ENCODE results near the gene KRTAP12-4.

The KRTAP12-4 gene

GRCh38 chr21:44632067-44632466 is 22.4 kb downstream of the KRTAP12-4 start:
- TF ChIP-seq REST (IDR thresholded peaks at IDR 0.05; ENCODE audit: insufficient read depth in 1 of 2, low read depth in 2 of 2, low read length in 2 of 2) (no peak), FOXP2 (optimal IDR thresholded peaks at IDR 0.05; ENCODE audit: borderline replicate concordance, extremely low read depth, extremely low read length, insufficient read depth) (no peak), POLR2AphosphoS5 (IDR thresholded peaks at IDR 0.05; ENCODE audit: low read depth, low read length) (no peak), SIN3A (IDR thresholded peaks at IDR 0.05; ENCODE audit: borderline replicate concordance, insufficient read depth, low read length) (no peak), TAF1 (IDR thresholded peaks at IDR 0.05; ENCODE audit: borderline replicate concordance, insufficient read depth, low read length) (no peak)

GRCh38 chr21:44630440-44630839 is 24.0 kb downstream of the KRTAP12-4 start:
- TF ChIP-seq POLR2AphosphoS5 (IDR thresholded peaks at IDR 0.05; ENCODE audit: low read depth, low read length) (no peak), TAF1 (IDR thresholded peaks at IDR 0.05; ENCODE audit: borderline replicate concordance, insufficient read depth, low read length) (no peak), SIN3A (IDR thresholded peaks at IDR 0.05; ENCODE audit: borderline replicate concordance, insufficient read depth, low read length) (no peak), REST (IDR thresholded peaks at IDR 0.05; ENCODE audit: insufficient read depth in 1 of 2, low read depth in 2 of 2, low read length in 2 of 2) (no peak), FOXP2 (optimal IDR thresholded peaks at IDR 0.05; ENCODE audit: borderline replicate concordance, extremely low read depth, extremely low read length, insufficient read depth) (no peak)

GRCh38 chr21:44628707-44629391 is 25.6 kb downstream of the KRTAP12-4 start:
- TF ChIP-seq FOXP2 (optimal IDR thresholded peaks at IDR 0.05; ENCODE audit: borderline replicate concordance, extremely low read depth, extremely low read length, insufficient read depth) (no peak), TAF1 (IDR thresholded peaks at IDR 0.05; ENCODE audit: borderline replicate concordance, insufficient read depth, low read length) (no peak), SIN3A (IDR thresholded peaks at IDR 0.05; ENCODE audit: borderline replicate concordance, insufficient read depth, low read length) (no peak), POLR2AphosphoS5 (IDR thresholded peaks at IDR 0.05; ENCODE audit: low read depth, low read length) (no peak), REST (IDR thresholded peaks at IDR 0.05; ENCODE audit: insufficient read depth in 1 of 2, low read depth in 2 of 2, low read length in 2 of 2) (no peak)

- TF ChIP-seq REST (IDR thresholded peaks at IDR 0.05; ENCODE audit: insufficient read depth in 1 of 2, low read depth in 2 of 2, low read length in 2 of 2) = no peak
- TF ChIP-seq SIN3A (IDR thresholded peaks at IDR 0.05; ENCODE audit: borderline replicate concordance, insufficient read depth, low read length) = no peak
- TF ChIP-seq FOXP2 (optimal IDR thresholded peaks at IDR 0.05; ENCODE audit: borderline replicate concordance, extremely low read depth, extremely low read length, insufficient read depth) = no peak
- TF ChIP-seq POLR2AphosphoS5 (IDR thresholded peaks at IDR 0.05; ENCODE audit: low read depth, low read length) = no peak
- TF ChIP-seq TAF1 (IDR thresholded peaks at IDR 0.05; ENCODE audit: borderline replicate concordance, insufficient read depth, low read length) = no peak
These were observed 27.8 kb downstream of the KRTAP12-4 start, which contains the start of gene KRTAP10-9 for GRCh38 chr21:44626673-44627143. Gene KRTAP10-9, plus strand, starts transcription at chr21:44627093. Its CDS starts 79 bp downstream, at chr21:44627172.

Measured in PFSK-1 (cell line).